ENCODE results near the gene RNF31.

DNA sequence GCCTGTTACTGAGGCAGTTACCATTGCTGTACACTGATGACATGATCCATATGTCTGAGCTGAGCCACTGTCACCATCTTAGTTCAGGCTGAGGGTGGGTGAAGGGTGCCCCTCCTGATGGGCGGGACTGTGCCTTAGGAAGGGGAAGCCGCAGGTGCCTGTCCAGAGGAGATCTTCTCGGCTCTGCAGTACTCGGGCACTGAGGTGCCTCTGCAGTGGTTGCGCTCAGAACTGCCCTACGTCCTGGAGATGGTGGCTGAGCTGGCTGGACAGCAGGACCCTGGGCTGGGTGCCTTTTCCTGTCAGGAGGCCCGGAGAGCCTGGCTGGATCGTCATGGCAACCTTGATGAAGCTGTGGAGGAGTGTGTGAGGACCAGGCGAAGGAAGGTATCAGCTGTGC, 3.7 kb downstream of the RNF31 start:
- TF ChIP-seq, protein P1, sequence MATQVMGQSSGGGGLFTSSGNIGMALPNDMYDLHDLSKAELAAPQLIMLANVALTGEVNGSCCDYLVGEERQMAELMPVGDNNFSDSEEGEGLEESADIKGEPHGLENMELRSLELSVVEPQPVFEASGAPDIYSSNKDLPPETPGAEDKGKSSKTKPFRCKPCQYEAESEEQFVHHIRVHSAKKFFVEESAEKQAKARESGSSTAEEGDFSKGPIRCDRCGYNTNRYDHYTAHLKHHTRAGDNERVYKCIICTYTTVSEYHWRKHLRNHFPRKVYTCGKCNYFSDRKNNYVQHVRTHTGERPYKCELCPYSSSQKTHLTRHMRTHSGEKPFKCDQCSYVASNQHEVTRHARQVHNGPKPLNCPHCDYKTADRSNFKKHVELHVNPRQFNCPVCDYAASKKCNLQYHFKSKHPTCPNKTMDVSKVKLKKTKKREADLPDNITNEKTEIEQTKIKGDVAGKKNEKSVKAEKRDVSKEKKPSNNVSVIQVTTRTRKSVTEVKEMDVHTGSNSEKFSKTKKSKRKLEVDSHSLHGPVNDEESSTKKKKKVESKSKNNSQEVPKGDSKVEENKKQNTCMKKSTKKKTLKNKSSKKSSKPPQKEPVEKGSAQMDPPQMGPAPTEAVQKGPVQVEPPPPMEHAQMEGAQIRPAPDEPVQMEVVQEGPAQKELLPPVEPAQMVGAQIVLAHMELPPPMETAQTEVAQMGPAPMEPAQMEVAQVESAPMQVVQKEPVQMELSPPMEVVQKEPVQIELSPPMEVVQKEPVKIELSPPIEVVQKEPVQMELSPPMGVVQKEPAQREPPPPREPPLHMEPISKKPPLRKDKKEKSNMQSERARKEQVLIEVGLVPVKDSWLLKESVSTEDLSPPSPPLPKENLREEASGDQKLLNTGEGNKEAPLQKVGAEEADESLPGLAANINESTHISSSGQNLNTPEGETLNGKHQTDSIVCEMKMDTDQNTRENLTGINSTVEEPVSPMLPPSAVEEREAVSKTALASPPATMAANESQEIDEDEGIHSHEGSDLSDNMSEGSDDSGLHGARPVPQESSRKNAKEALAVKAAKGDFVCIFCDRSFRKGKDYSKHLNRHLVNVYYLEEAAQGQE (IDR thresholded peaks at IDR 0.05; ENCODE audit: borderline replicate concordance in 1 of 2, low read depth in 1 of 2, low read length in 2 of 2): no peak
- no peak for TF ChIP-seq CHCHD3 (CRISPR knock-in tag; IDR thresholded peaks at IDR 0.05)
- no peak for TF ChIP-seq LCORL (IDR thresholded peaks at IDR 0.05)
- TF ChIP-seq LCORL (CRISPR knock-in tag; IDR thresholded peaks at IDR 0.05): no peak
- TF ChIP-seq ZBTB8A (CRISPR knock-in tag; IDR thresholded peaks at IDR 0.05; ENCODE audit: borderline replicate concordance, low read depth): no peak
- TF ChIP-seq ZBTB21 (CRISPR knock-in tag; IDR thresholded peaks at IDR 0.05): no peak
- no peak for TF ChIP-seq MNT (IDR thresholded peaks at IDR 0.05)
- TF ChIP-seq, protein P2, sequence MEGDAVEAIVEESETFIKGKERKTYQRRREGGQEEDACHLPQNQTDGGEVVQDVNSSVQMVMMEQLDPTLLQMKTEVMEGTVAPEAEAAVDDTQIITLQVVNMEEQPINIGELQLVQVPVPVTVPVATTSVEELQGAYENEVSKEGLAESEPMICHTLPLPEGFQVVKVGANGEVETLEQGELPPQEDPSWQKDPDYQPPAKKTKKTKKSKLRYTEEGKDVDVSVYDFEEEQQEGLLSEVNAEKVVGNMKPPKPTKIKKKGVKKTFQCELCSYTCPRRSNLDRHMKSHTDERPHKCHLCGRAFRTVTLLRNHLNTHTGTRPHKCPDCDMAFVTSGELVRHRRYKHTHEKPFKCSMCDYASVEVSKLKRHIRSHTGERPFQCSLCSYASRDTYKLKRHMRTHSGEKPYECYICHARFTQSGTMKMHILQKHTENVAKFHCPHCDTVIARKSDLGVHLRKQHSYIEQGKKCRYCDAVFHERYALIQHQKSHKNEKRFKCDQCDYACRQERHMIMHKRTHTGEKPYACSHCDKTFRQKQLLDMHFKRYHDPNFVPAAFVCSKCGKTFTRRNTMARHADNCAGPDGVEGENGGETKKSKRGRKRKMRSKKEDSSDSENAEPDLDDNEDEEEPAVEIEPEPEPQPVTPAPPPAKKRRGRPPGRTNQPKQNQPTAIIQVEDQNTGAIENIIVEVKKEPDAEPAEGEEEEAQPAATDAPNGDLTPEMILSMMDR (CRISPR knock-in tag; IDR thresholded peaks at IDR 0.05): no peak
- TF ChIP-seq ELF4 (CRISPR knock-in tag; IDR thresholded peaks at IDR 0.05; ENCODE audit: borderline replicate concordance): no peak
- TF ChIP-seq JUND (CRISPR knock-in tag; IDR thresholded peaks at IDR 0.05): no peak
- TF ChIP-seq ATRX (CRISPR knock-in tag; IDR thresholded peaks at IDR 0.05; ENCODE audit: borderline replicate concordance): no peak
- no peak for TF ChIP-seq ZFX (CRISPR knock-in tag; IDR thresholded peaks at IDR 0.05; ENCODE audit: low read depth)
- no peak for TF ChIP-seq PCBP2 (optimal IDR thresholded peaks at IDR 0.05; ENCODE audit: low read depth, low read length, poor library complexity, severe bottlenecking)
- TF ChIP-seq POLR2AphosphoS5 (IDR thresholded peaks at IDR 0.05; ENCODE audit: low read depth, low read length): no peak
- no peak for TF ChIP-seq EP300 (IDR thresholded peaks at IDR 0.05; ENCODE audit: low read depth in 2 of 2, low read length in 2 of 2)
- TF ChIP-seq EP300 (CRISPR knock-in tag; IDR thresholded peaks at IDR 0.05; ENCODE audit: borderline replicate concordance): no peak

Measured in HepG2 (cell line).